ENCODE measurements around the gene WDR7. TPM values are rescaled to one million over a fixed set of nuclear protein-coding genes. Genes with fewer than 3 reads are reported as not detected.

WDR7 gene
- total RNA-seq, 4 donors from 2014 or later: 22.6 to 39.0 (median 31.2) TPM

GRCh38 chr18:56977771-56978170, 326.6 kb downstream of the WDR7 start:
- no peak overlapping the region for H3K27ac ChIP-seq
- no peaks in the 10 kb centered on the region for H3K9me3 ChIP-seq
- no peak for DNase-seq (ENCODE audit: low spot score in 2 of 2)
- WGBS, 2 donors: 88 to 94% methylated on average over 2 of the region's 2 CpGs
- TF ChIP-seq POLR2A (IDR thresholded peaks at IDR 0.05): no peak
- no peaks in the 10 kb centered on the region for H3K4me1 ChIP-seq
- no peaks in the 10 kb centered on the region for H3K27me3 ChIP-seq
- H3K36me3 ChIP-seq: peaks cover 0 to 7% (median 0%) of the 10 kb centered on the region in 3 donors
- no peak overlapping the region for H3K4me3 ChIP-seq

DNA sequence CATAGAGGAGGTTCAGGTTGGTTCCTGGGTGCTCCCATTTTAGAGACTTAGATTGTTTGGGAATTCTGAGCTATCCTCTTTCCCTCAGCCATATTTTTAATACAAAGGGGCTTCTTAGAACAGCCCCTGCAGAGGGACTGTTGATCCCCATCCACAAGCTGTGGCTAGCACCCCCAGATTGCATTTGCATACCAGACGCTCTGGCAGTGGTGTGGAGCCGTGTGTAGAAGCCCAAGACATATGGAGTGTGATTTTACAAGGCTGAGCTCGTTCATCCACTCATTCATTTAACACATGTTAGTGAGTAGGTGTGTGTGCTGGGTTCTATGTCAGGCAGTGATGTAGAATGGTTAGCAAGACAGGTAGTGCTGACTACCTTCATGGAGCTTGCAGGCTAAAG, 329.0 kb downstream of the WDR7 start:
- 92 to 95% methylated on average over 3 of the region's 3 CpGs for WGBS, 2 donors
- no peaks in the 10 kb centered on the region for H3K9me3 ChIP-seq
- TF ChIP-seq EP300 (IDR thresholded peaks at IDR 0.05) (no peak), POLR2A (IDR thresholded peaks at IDR 0.05) (no peak)
- TF ChIP-seq, protein P1, sequence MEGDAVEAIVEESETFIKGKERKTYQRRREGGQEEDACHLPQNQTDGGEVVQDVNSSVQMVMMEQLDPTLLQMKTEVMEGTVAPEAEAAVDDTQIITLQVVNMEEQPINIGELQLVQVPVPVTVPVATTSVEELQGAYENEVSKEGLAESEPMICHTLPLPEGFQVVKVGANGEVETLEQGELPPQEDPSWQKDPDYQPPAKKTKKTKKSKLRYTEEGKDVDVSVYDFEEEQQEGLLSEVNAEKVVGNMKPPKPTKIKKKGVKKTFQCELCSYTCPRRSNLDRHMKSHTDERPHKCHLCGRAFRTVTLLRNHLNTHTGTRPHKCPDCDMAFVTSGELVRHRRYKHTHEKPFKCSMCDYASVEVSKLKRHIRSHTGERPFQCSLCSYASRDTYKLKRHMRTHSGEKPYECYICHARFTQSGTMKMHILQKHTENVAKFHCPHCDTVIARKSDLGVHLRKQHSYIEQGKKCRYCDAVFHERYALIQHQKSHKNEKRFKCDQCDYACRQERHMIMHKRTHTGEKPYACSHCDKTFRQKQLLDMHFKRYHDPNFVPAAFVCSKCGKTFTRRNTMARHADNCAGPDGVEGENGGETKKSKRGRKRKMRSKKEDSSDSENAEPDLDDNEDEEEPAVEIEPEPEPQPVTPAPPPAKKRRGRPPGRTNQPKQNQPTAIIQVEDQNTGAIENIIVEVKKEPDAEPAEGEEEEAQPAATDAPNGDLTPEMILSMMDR (IDR thresholded peaks at IDR 0.05): no peak
- H3K4me1 ChIP-seq: no peaks in the 10 kb centered on the region
- no peaks in the 10 kb centered on the region for H3K36me3 ChIP-seq
- no peak for DNase-seq (ENCODE audit: low spot score in 2 of 2)
- no peaks in the 10 kb centered on the region for H3K27me3 ChIP-seq
- H3K27ac ChIP-seq: no peak overlapping the region
- no peak overlapping the region for H3K4me3 ChIP-seq

GRCh38 chr18:56982766-56983165, 331.6 kb downstream of the WDR7 start:
- TF ChIP-seq POLR2A (IDR thresholded peaks at IDR 0.05) (no peak), EP300 (IDR thresholded peaks at IDR 0.05) (no peak)
- TF ChIP-seq, protein P1 (IDR thresholded peaks at IDR 0.05): no peak

GRCh38 chr18:56983275-56983992, 332.3 kb downstream of the WDR7 start:
- no peak for TF ChIP-seq EP300 (IDR thresholded peaks at IDR 0.05)
- TF ChIP-seq, protein P1 (IDR thresholded peaks at IDR 0.05): no peak
- no peak for TF ChIP-seq POLR2A (IDR thresholded peaks at IDR 0.05)
- WGBS, 2 donors: 82 to 86% methylated on average over 1 of the region's 1 CpG
- H3K4me3 ChIP-seq: no peak overlapping the region
- no peaks in the 10 kb centered on the region for H3K4me1 ChIP-seq
- no peaks in the 10 kb centered on the region for H3K9me3 ChIP-seq
- no peaks in the 10 kb centered on the region for H3K27me3 ChIP-seq
- no peak for DNase-seq (ENCODE audit: low spot score in 2 of 2)
- no peak overlapping the region for H3K27ac ChIP-seq
- no peaks in the 10 kb centered on the region for H3K36me3 ChIP-seq

More at GRCh38 chr18:56982766-56983165, 331.6 kb downstream of the WDR7 start:
- Histone ChIP-seq H3K27me3 (no peaks in the 10 kb centered on the region), H3K36me3 (no peaks in the 10 kb centered on the region), H3K27ac (no peak overlapping the region), H3K9me3 (no peaks in the 10 kb centered on the region), H3K4me3 (no peak overlapping the region), H3K4me1 (no peaks in the 10 kb centered on the region)
- DNase-seq (ENCODE audit: low spot score in 2 of 2): no peak

- H3K36me3 ChIP-seq: no peaks in the 10 kb centered on the region
- no peak overlapping the region for H3K27ac ChIP-seq
- H3K27me3 ChIP-seq: no peaks in the 10 kb centered on the region
- no peaks in the 10 kb centered on the region for H3K9me3 ChIP-seq
- 56 to 59% methylated on average over 5 of the region's 5 CpGs for WGBS, 2 donors
- H3K4me1 ChIP-seq: no peaks in the 10 kb centered on the region
- H3K4me3 ChIP-seq: no peak overlapping the region
- TF ChIP-seq POLR2A (IDR thresholded peaks at IDR 0.05) (no peak), EP300 (IDR thresholded peaks at IDR 0.05) (no peak)
- TF ChIP-seq, protein P1 (IDR thresholded peaks at IDR 0.05): no peak
- DNase-seq (ENCODE audit: low spot score in 2 of 2): no peak
Measured at GRCh38 chr18:56984731-56985130, 333.6 kb downstream of the WDR7 start.
